Stomach (tissue), 4 donors: ENCODE measurements around the gene ACVR1B.

Experiments used
- CTCF ChIP-seq, 7 experiments: fragments of 450-650 bp in 4 of 7; fragments of 200-600 bp in 3 of 7; sonication (generic) in 3 of 7; IDR thresholded peaks; one replicate each; pipeline ENCODE4 v1.5.1; 2016 to 2019; ENCODE audit warnings: antibody characterized with exemption in 7 of 7, control low read depth in 2 of 7, mild to moderate bottlenecking in 1 of 7
- POLR2A ChIP-seq, 4 donors: fragments of 450-650 bp; IDR thresholded peaks; one replicate each; pipeline ENCODE4 v1.6.1; 2016; ENCODE audit warnings: antibody characterized with exemption in 4 of 4, control low read depth in 2 of 4, mild to moderate bottlenecking in 1 of 4, moderate library complexity in 1 of 4

- TF ChIP-seq CTCF (IDR thresholded peaks at IDR 0.05) (peak in 5 of 7 experiments; percentile 46 to 63 (median 48)), POLR2A (IDR thresholded peaks at IDR 0.05) (no peak)
Observed at GRCh38 chr12:52020539-52021336, 69.2 kb downstream of the ACVR1B start.
